GM13977 (cell line): ENCODE data around the gene BTBD16.

Source experiments
- DNase-seq: peaks from one replicate; pipeline ENCODE4 v3.0.0; 2012; ENCODE audit warnings: low spot score
- in situ Hi-C: fragments of 300-500 bp; cut with MboI; formaldehyde crosslinking; loops from one replicate; pipeline ENCODE4 v1.12.0; 2022; ENCODE audit warnings: low sequenced_read_pairs, low pct_unique_long_range_greater_than_20kb, mixed read lengths, inconsistent platforms; ENCODE audit not compliant: unreplicated experiment
- TF ChIP-seq, protein P1 (sequence below): IDR thresholded peaks from 2 replicates; pipeline ENCODE4 v1.5.1; 2012; ENCODE audit warnings: mild to moderate bottlenecking, control low read depth; ENCODE audit not compliant: insufficient read depth; ENCODE audit errors: extremely low read depth, missing control alignments

Gene BTBD16

DNA sequence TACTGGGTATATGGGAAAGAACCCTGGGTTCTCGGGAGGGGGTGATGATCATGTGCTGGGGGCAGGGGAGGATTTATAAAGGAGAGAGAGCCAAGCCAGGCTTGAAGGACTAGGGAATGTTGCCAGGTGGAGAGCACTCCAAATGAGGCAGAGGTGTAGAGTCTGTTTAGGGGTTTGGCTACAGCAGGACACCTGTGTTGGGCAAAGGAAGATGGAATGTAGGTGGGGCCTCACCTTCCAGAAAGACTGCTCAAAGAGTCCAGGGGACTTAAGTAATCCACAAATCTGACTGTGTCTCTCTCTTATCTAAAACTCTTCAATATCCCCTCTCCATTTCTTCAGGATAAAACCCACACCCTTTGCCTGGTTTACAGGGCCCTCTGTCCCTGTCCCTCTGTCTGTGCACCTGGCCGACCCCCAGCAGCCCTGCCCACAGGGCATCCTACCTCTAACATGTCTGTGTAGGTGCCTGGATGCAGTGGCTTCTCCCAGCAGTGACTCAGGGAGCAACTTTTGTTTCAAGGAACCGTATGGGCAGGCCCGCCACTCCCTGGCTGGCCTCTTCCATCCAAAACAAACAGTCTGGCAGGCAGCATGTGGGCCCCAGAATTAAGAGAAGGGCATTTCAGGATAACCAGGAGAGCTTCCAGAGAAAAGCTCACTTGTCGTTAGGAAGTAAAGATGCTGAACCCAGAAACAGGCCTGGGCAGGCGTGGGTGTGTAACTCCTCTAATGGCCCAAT, 92.8 kb downstream of the BTBD16 start:
- TF ChIP-seq, protein P1, sequence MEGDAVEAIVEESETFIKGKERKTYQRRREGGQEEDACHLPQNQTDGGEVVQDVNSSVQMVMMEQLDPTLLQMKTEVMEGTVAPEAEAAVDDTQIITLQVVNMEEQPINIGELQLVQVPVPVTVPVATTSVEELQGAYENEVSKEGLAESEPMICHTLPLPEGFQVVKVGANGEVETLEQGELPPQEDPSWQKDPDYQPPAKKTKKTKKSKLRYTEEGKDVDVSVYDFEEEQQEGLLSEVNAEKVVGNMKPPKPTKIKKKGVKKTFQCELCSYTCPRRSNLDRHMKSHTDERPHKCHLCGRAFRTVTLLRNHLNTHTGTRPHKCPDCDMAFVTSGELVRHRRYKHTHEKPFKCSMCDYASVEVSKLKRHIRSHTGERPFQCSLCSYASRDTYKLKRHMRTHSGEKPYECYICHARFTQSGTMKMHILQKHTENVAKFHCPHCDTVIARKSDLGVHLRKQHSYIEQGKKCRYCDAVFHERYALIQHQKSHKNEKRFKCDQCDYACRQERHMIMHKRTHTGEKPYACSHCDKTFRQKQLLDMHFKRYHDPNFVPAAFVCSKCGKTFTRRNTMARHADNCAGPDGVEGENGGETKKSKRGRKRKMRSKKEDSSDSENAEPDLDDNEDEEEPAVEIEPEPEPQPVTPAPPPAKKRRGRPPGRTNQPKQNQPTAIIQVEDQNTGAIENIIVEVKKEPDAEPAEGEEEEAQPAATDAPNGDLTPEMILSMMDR = no peak
- no peak for DNase-seq
- in situ Hi-C loops = no loop called here

DNA sequence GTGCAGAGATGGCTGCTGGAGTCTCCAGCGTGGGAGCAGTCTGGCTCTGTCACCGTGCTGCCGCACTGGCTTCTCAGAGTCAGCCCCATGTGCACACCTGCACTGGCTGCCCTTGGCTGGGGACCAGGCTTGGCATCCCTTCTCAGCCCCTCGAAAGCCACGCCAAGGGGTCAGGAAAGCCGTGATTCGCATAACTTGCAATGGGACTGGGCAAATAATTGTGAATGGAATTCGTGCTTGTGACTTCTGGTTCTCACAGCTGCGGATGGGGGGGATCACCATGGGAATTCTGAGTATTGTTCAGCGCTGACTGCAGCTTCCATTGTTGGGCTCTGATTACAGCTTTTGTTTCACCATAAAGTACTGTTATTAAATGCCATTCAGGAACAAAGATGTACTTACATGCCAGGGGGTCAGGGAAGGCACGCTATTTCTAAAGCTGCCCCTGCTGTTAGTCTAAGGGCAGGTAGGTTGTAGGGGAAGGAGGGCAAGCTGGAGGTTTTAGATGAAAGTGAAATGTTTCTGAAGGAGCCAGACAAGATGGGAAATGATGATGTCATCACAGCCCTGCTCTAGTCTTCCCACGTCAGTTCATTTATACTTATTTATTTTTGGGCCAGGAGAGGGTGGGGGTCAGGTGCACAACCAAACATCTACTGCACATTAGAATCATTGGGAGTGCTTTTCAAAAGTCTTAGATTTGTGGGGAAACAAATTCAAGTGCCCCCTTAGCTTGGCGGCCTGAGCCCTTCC, 97.6 kb downstream of the BTBD16 start:
- DNase-seq = no peak
- TF ChIP-seq, protein P1 = no peak
- in situ Hi-C loops = no loop called here

DNA sequence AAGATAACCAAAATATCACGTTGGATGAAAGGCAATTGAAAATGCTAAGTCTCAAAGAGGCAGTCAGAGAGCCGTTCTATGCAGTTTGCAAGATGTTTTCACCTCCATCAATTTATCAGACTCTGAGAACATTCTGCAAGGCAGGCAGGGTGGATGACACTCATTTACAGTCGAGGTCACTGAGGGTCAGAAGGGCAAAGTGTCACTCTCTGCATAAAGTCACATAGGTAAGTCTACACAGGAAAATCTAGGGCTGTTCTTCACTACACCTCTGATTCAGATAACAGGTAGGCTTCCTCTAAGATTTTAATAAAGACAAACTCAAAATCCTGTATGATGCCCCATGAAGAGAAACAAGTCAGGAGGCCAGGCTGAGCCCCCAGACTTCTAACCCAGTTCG, 102.0 kb downstream of the BTBD16 start:
- TF ChIP-seq, protein P1 = no peak
- in situ Hi-C loops = no loop called here
- DNase-seq = no peak

DNA sequence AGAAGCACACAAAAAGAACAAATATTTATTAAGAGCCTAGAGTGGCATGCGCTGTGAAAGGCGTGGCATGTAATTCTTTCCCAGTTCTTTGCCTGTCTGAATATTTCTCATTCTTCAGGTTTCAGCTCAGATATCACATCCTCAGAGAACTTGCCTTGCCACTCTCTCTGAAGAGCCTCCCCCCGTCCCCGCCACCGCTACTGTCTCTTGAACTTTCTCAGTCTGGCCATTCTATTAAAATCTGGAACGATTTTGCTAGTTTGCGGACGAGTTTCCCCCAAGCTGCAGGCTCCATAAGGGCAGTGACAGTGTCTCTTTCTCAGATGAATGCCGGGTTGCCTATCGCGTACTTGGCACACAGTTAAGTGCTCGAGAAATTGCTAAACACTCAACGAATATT, 102.6 kb downstream of the BTBD16 start:
- no peak for DNase-seq
- in situ Hi-C loops = no loop called here
- TF ChIP-seq, protein P1 = no peak

DNA sequence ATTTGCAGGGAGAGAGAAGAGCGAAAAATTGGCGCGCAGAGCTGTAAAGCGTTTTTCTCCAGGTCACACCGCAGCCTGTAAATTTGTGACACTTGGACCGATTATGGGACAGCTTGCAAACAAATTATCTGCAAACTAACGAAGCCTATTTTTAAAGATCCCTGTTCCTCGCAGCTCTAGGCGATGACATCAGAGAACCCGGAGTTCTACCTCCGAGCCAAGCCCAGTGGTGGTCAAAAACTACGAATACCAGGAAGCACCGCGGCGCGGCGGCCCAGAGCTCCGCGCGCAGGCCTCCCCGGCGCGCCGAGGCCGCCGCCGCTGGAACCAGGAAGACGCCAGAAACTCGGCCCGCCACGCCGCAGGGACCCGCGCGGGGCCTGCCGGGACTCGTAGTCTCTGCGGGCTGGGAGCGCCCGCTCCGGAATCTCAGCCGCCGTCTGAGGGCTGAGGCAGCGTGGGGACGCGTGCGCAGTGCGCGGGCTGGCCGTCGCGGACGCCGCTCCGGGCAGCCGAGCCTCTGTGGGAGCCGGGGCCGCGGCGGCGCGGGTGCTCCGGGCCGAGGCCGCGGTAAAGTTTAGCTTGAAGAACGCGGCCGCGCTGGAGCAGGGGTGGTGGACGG, 103.3 kb downstream of the BTBD16 start, which contains the start of gene PLEKHA1:
Gene PLEKHA1, plus strand, starts transcription at position 472 of the 622 bp plus-strand sequence. CDS start 18,493 bp downstream, outside the sequence.
- TF ChIP-seq, protein P1 = no peak
- DNase-seq = peak; percentile 95
- in situ Hi-C loops = no loop called here

DNA sequence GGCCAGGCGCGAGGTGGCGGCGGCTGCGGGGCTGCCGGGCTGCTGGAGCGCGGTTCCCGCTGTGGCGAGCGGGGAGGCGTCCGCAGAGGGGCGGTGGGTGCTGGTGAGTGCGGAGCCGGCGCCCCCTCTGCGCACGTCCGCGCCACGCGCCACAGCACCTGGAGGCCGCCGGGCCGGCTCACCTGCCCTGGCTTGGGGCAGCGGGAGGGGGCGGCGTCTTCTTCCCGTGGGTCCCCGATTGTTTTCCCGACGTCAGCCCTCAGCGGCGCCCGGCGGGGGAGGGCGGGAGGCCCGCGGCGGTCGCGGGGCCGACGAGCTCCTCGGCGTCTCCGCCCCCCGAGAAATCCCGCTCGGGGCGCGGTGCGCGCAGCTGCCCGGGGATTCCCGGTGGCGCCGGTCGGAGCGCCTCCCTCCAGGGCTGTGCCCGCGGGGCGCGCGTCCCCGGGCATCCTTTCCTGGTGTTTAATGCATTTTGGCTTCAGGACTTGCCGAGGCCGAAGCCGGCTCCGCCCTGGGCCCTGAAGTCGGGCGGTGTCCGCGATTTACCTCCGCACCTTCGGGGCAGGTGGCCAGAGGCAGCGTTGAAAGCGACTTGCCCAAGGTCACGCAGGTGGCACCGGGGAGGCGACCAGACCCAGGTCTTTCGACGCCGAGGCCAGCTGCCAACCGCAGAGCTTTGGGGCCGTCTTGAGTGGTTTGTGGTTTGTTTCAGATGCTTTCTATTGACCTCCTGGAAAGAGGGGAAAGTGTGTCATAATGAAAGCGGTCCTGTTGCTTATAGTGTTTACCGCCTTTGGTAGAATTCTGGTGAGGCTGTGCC, 104.0 kb downstream of the BTBD16 start:
- TF ChIP-seq, protein P1 = no peak
- in situ Hi-C loops = no loop called here
- DNase-seq = peak; percentile 79
